Gastrocnemius medialis (tissue), 4 donors: ENCODE results near the gene SHROOM4.

ENCODE experiments used
- POLR2A ChIP-seq, 2 donors: fragments of 450-650 bp; IDR thresholded peaks; one replicate each; pipeline ENCODE4 v1.6.1; 2017; ENCODE audit warnings: antibody characterized with exemption in 2 of 2, mild to moderate bottlenecking in 2 of 2, moderate library complexity in 2 of 2
- TF ChIP-seq, protein P1 (sequence below), 5 experiments: fragments of 450-650 bp in 3 of 5; fragments of 200-600 bp in 2 of 5; sonication (generic) in 2 of 5; IDR thresholded peaks in 4 of 5; conservative IDR thresholded peaks in 1 of 5; 1 replicate in 4 of 5; 2 replicates in 1 of 5; pipeline ENCODE4 v1.5.1; 2016 to 2019; ENCODE audit warnings: antibody characterized with exemption in 5 of 5, mild to moderate bottlenecking in 3 of 5, moderate library complexity in 3 of 5

DNA sequence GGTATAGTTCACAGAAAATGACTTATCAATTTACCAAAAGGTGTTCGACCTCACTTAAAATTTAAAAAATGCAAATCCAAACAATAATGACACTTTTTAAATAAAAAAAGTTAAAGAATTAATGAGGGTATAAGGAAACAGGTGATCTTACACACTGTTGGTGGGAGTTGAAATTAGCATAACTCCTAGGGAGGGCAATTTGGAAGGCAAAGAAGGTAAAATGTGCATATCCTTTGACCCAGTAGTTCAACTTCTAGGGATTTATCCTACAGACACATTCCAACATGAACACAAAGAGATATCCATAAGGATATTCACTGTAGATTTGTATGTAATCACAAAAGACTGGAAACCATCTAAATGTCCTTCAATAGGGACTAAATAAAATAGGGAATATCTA lies 199.5 kb downstream of the SHROOM4 start:
- TF ChIP-seq, protein P1, sequence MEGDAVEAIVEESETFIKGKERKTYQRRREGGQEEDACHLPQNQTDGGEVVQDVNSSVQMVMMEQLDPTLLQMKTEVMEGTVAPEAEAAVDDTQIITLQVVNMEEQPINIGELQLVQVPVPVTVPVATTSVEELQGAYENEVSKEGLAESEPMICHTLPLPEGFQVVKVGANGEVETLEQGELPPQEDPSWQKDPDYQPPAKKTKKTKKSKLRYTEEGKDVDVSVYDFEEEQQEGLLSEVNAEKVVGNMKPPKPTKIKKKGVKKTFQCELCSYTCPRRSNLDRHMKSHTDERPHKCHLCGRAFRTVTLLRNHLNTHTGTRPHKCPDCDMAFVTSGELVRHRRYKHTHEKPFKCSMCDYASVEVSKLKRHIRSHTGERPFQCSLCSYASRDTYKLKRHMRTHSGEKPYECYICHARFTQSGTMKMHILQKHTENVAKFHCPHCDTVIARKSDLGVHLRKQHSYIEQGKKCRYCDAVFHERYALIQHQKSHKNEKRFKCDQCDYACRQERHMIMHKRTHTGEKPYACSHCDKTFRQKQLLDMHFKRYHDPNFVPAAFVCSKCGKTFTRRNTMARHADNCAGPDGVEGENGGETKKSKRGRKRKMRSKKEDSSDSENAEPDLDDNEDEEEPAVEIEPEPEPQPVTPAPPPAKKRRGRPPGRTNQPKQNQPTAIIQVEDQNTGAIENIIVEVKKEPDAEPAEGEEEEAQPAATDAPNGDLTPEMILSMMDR (IDR thresholded peaks at IDR 0.05 in 4 of 5, conservative IDR thresholded peaks at IDR 0.05 in 1 of 5), result no peak
- no peak for TF ChIP-seq POLR2A (IDR thresholded peaks at IDR 0.05)
